GM21447 (cell line): ENCODE measurements around the gene STXBP1.
"Not testable (repeated sequence)": the region's sequence is repeated elsewhere in the genome, so short reads cannot be mapped to it uniquely, and the experiment has no call there.

Experiments used
- ATAC-seq: cut with Tn5 transposase; IDR thresholded peaks from one replicate; pipeline ENCODE4 v1.9.1; 2021; ENCODE audit not compliant: unreplicated experiment

Gene STXBP1

GRCh38 chr9:127613583-127613954 lies 1.5 kb downstream of the STXBP1 start:
- ATAC-seq: no peak

GRCh38 chr9:127614961-127615360 lies 2.9 kb downstream of the STXBP1 start:
- ATAC-seq: no peak

DNA sequence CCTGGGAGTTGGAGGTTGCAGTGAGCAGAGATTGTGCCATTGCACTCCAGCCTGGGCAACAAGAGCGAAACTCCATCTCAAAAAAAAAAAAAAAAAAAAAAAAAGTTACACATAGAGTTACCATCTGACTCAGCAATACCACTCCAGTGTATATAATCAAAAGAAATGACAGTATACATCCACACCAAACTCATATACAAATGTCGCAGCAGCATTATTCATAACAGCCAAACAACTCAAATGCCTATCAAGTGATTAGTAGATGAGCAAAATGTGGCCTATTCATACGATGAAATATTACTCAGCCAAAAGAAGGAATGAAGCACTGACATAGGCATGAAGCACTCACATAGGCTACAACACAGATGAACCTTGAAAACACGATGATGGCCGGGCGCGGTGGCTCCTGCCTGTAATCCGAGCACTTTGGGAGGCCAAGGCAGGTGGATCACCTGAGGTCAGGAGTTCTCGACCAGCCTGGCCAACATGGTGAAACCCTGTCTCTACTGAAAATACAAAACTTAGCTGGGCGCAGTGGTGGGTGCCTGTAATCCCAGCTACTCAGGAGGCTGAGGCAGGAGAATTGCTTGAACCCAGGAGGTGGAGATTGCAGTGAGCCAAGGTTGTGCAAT lies 9.4 kb downstream of the STXBP1 start:
- not testable (repeated sequence) for ATAC-seq

DNA sequence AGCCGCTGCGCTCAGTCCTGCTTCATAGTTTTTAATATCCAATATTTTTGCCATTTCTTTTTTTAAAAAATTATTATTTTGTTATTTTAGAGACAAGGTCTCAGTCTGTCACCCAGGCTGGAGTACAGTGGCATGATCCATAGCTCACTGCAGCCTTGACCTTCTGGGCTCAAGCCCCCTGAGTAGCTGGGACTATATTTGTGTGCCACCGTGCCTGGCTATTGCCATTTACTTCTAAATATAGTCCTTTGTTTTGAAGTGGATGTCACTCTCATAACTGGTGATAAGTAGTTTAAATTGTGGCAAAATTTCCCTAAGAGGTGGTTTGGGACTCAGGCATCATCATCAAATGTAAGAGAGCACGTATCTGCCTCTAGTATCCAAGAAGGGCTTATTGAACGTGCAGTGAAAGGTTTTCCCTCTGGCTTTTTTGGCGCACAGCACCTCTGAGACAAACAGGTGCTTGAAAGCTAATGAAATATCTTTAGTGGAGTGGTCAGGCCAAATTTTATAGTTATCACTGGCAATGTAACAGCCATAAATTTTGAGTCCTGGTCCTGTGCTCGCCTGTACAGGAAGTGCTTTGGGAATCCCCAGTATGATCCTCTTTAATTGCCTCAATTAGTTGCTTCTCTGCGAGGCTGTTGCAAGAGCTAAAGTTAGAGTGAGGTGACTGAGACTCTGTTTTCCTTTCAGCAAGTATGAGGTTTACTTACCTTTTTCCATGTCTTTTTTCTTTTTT lies 14.8 kb downstream of the STXBP1 start:
- ATAC-seq: no peak

DNA sequence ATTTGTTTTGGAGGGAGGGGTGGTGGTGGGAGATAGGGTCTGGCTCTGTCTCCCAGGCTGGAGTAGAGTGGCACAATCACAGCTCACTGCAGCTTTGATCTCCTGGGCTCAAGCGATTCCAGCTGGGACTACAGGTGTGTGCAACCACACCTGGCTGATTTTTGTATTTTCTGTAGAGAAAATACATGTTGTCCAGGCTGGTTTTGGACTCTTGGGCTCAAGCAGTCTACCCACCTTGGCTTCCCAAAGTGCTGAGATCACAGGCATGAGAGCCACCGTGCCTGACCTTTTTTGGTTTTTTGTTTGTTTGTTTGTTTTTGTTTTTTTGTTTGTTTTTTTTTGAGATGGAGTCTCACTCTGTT lies 15.4 kb downstream of the STXBP1 start:
- no peak for ATAC-seq

GRCh38 chr9:127628758-127629467 lies 16.8 kb downstream of the STXBP1 start:
- no peak for ATAC-seq

- no peak for ATAC-seq
Observed at GRCh38 chr9:127629468-127630081, 17.5 kb downstream of the STXBP1 start.

GRCh38 chr9:127633216-127633862 lies 21.3 kb downstream of the STXBP1 start:
- ATAC-seq: no peak

GRCh38 chr9:127634021-127634420 lies 21.9 kb downstream of the STXBP1 start:
- ATAC-seq: no peak

DNA sequence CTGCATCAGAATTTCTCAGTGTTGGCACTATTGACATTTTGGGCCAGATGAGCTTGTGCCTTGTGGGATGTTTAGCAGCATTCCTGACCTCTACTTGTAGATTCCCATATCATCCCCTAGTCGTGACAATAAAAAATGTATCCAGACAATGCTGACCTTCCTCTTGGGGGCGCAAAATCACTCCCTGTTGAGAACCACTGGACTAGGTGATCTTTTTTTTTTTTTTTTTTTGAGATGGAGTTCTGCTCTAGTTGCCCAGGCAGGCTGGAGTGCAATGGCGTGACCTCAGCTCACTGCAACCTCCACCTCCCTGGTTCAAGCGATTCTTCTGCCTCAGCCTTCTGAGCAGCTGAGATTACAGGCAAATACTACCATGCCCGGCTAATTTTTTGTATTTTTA lies 22.6 kb downstream of the STXBP1 start:
- no peak for ATAC-seq

DNA sequence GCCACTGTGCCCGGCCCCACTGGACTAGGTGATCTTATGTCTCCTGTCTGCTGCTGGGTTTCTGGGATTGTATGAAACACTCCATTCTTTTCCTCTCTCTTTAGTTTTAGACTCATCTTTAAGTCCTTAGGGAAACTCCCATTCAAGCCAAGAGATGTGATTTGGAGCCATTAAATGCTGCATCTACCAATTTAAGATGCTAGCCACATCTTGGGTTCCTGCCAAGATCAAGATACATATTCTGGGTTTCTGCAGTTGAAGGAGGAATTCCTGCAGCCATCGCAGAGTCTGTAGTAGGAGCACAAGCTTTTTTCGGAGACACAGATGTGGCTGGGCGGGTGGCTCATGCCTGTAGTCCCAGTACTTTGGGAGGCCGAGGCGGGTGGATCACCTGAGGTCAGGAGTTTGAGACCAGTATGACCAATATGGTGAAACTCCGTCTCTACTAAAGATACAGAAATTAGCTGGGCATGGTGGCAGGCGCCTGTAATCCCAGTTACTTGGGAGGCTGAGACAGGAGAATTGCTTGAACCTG lies 23.2 kb downstream of the STXBP1 start:
- no peak for ATAC-seq

GRCh38 chr9:127637322-127637847 lies 25.3 kb downstream of the STXBP1 start:
- ATAC-seq: no peak

DNA sequence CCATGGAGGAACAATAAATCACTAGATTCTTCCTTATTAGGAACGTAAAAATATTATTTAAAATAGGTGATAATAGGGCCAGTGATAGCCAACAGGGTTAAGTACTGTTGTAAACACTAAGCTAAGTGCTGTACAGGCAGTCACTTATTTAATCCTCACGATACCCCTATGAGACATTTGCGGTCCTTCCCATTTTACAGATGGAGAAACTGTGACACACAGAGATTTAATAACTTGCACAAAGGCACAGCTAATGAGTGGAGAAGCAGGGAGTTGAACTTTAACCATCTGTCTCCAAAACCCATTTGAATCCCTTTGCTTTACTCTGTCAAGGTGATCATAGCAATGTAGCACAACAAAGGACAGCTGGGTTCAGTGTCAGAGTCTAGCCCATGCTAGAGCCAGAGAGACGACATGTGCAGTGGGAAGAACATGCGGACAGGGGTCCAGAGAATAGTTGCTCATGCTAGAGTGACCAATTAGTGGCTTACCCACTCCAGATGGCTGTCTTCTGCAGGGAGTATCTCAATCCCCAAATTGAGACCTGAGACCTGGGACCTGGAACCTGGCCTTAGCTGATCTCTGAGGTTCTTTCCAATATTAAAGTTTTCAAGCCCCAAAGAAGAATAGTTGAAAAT lies 28.9 kb downstream of the STXBP1 start:
- no peak for ATAC-seq

DNA sequence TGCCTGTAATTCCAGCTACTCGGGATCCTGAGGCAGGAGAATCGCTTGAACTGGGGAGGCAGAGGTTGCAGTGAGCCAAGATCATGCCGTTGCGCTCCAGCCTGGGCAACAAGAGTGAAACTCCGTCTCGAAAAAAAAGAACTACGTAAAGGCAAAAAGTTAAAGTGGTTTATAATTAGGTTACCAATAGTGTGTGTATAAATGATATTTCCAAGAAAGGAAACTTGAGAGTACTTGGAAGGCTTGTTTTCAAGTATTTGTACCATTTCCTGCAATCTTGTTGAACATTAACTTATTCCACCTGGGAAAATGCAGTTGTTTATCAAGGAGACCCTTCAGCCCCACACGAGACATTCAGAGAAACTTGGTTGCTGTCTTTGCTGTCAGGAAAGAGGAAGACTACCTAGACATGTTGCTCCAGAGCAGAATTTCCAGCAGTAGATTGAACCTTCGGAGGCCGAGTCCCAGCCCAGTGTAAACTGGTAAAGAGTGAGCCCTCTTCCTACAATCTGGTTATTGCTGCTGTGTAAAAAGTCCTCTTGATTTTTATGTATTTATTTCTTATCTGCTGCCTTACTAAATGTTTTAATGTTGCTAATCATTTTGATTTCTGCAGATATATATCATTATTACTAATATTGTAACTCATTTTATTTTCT lies 30.1 kb downstream of the STXBP1 start:
- ATAC-seq: no peak

DNA sequence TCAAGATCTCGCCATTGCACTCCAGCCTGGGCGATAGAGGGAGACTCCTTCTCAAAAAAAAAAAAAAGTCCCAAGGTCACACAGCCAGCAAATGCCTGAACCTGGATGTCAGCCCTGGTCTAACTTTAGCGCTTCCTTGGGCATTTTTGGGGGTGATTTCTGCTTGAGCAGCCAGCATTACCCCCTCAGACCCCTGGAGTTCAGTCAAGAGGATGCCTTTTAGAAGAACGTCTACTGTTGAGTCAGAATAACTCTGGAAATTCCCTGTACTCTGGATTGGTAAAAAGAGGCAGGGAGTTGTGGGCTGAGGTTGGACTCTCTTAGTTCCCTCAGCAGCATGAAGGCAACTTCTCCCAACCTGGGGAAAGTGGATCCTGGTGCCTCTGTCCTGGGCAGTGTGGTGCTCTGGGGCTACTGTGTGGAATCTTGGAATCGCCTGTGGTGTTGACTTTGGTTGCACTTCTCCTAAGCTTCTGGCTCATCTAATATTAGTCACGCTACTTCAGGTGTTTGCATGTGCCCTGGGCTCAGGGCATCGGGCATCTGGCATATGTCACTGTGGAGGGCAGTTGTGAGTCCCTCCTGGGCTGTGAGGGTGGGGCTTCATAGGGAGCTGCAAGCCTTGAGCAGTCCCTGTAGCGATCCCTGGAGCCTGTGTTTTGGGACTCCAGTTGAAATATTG lies 32.2 kb downstream of the STXBP1 start:
- ATAC-seq: no peak

DNA sequence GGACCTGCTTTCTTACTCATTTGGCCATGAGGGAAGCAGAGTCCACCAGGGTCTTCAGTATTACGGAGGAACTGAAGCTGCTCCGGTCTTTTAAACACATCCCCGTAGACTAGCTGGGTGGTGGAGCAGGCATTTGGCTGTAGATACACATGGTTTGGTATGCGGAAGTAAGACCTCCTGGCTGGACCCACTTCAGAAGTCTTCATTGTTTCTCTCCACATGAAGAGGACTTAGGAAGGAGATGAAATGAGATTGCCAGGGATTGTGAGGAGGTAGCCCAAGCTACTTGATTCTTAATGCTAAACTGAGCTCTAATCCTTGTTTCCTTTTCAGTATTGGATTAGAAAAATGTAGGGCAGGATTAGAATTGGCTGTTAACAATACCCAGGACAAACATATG lies 32.9 kb downstream of the STXBP1 start:
- no peak for ATAC-seq

DNA sequence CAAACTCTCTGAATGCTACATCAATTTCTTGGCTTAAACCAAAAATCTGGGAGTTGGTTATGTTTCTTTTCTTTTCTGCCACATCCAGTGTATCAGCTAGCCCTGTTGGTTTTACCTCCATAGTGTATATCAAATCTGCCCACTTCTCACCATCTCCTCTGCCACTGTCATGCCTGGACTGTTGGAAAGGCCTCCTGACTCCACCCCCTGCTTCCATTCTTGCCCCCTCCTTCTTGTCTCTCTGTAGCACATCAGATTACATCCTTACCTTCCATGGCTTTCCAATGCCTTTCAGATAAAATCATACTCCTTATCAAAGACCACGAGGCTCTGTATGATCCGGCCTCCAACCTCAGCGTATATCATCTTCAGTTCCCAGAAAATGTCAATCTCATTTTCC lies 35.4 kb downstream of the STXBP1 start:
- no peak for ATAC-seq

DNA sequence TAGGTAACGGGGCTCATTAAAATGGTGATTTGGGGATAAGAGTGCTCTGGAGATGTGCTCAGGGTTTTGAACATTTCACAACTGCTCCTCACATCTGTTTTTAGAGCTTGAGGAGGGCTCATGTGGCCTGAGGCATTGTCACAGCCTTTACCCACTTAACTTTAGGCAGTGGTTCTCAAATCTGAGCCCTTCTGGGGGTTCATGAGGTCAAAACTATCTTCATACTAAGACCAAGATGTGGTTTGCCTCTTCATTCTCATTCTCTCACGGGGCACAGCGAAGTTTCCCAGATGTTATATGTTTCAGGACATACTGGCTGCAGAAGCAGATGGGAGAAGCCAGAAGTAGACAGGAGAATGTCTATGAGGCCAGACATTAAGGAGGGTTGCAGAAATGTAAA lies 38.4 kb downstream of the STXBP1 start:
- ATAC-seq: no peak
